ENCODE measurements around the gene MIDN. TPM values are rescaled to one million over a fixed set of nuclear protein-coding genes. Genes with fewer than 3 reads are reported as not detected.

The MIDN gene
- total RNA-seq, 1 experiment from 2014 or later, result 286 TPM

GRCh38 chr19:1231729-1232637 is 16.4 kb upstream of the MIDN start:
- Histone ChIP-seq H3T11ph (ENCODE audit: low read length) (no peak overlapping the region), H4K5ac (ENCODE audit: insufficient read length, low read depth, low read length) (no peak overlapping the region), H3K14ac (ENCODE audit: insufficient read depth, low read length) (no peak overlapping the region), H3K79me1 (ENCODE audit: insufficient read depth, low read depth, low read length, poor library complexity, severe bottlenecking) (no peaks in the 10 kb centered on the region), H3K4ac (ENCODE audit: low read depth, low read length) (no peak overlapping the region), H2BK120ac (ENCODE audit: low read depth, low read length, poor library complexity, severe bottlenecking) (no peak overlapping the region), H3K18ac (ENCODE audit: insufficient read length, low read depth, low read length) (no peak overlapping the region), H3K27me3 (ENCODE audit: insufficient read depth, low read length) (no peaks in the 10 kb centered on the region), H3K23me2 (ENCODE audit: insufficient read length, low read depth, low read length, poor library complexity, severe bottlenecking) (peaks cover 5% of the 10 kb centered on the region), H2AK5ac (ENCODE audit: insufficient read length, low read length) (no peak overlapping the region), H2BK15ac (ENCODE audit: low read depth, low read length) (no peak overlapping the region), H4K91ac (ENCODE audit: insufficient read length, low read depth, low read length) (no peak overlapping the region), H3K9me3 (ENCODE audit: control insufficient read depth, low read depth, low read length) (no peaks in the 10 kb centered on the region), H2BK5ac (ENCODE audit: insufficient read length, low read length) (no peak overlapping the region), H3K4me2 (ENCODE audit: insufficient read depth, insufficient read length, low read length) (no peak overlapping the region), H2BK20ac (ENCODE audit: low read depth, low read length, poor library complexity, severe bottlenecking) (no peak overlapping the region), H3K9ac (ENCODE audit: extremely low read depth, insufficient read length, low read length) (no peak overlapping the region), H4K20me1 (ENCODE audit: control insufficient read depth, insufficient read depth, insufficient read length) (no peaks in the 10 kb centered on the region), H2AFZ (ENCODE audit: low read length) (no peak overlapping the region), H3K27ac (ENCODE audit: insufficient read length, low read depth, low read length) (no peak overlapping the region), H3K23ac (ENCODE audit: insufficient read length, low read depth, low read length) (no peak overlapping the region), H2BK12ac (ENCODE audit: insufficient read length, low read depth, low read length) (no peak overlapping the region), H3K4me1 (ENCODE audit: insufficient read depth, low read length) (no peaks in the 10 kb centered on the region), H3K56ac (ENCODE audit: insufficient read length, low read depth, low read length) (no peak overlapping the region), H3K79me2 (ENCODE audit: insufficient read depth, low read length) (no peaks in the 10 kb centered on the region), H4K8ac (replicated peaks; ENCODE audit: insufficient read length, low read depth, low read length) (no peak overlapping the region)
- no peak for DNase-seq
- WGBS (ENCODE audit: extremely low coverage, insufficient read length, low lambda C conversion rate), result no CpG with 5 or more reads among the region's 15 CpGs
- H3K27ac Mint-ChIP-seq, result peak overlapping the region; percentile 57 to 86 (median 59); a peak in 3 of 7 replicates
- H3K4me3 Mint-ChIP-seq, result no peak overlapping the region
- H3K4me1 Mint-ChIP-seq, result 0 out of 4 replicates have a peak, but pooled peaks cover 0 to 2% of the 10 kb centered on the region in 2 experiments
- no peaks in the 10 kb centered on the region for H3K9me3 Mint-ChIP-seq
- no peaks in the 10 kb centered on the region for H3K27me3 Mint-ChIP-seq (ENCODE audit: low read depth)
- peaks cover 2 to 34% (median 22%) of the 10 kb centered on the region in 3 experiments; a peak in 5 of 7 replicates for H3K36me3 Mint-ChIP-seq (ENCODE audit: insufficient read depth in 1 of 3, low read depth in 3 of 3)
- TF ChIP-seq CTCF (conservative IDR thresholded peaks at IDR 0.05), result no peak

Data from H9 (cell line).